Measurements from ENCODE around the gene BCL10. TPM values are rescaled to one million over a fixed set of nuclear protein-coding genes. Genes with fewer than 3 reads are reported as not detected.

The BCL10 gene
- total RNA-seq, 1 experiment from 2014 or later = 33.8 TPM

DNA sequence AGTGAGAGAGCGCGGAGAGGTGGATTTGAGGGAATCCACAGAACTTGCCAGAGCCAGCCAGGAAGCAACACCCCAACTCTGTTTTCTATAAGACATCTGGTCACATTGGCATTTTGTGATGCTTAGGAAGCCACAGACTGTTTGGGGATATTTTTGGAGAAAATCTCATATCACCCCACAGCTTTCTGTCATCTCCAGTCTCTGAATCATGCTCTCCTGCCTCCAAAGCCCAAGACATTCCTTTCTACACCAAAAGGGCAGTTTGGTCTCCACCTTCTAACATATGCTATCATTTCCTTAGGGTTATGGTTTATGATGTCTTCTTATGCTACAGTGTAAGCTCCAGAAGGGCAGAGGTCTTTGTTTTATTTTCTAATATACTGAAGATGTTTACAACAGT lies 14.4 kb upstream of the BCL10 start:
- Histone ChIP-seq H3K9me2 (ENCODE audit: insufficient read depth) (no peaks in the 10 kb centered on the region), H3K79me2 (ENCODE audit: insufficient read depth, low read length) (no peaks in the 10 kb centered on the region), H3K4me2 (ENCODE audit: low read length) (peak overlapping the region; percentile 61), H3K27me3 (ENCODE audit: insufficient read depth, low read length) (no peaks in the 10 kb centered on the region; the same call in 1 of the 2 replicates), H3K27ac (ENCODE audit: low read depth, low read length) (no peak overlapping the region), H4K20me1 (ENCODE audit: insufficient read depth) (no peaks in the 10 kb centered on the region), H3K4me3 (replicated peaks in 1 of 2; ENCODE audit: low read depth in 1 of 2, low read length in 2 of 2) (no peak overlapping the region), H3K36me3 (ENCODE audit: control insufficient read depth in 1 of 2, insufficient read depth in 2 of 2, low read length in 2 of 2) (no peaks in the 10 kb centered on the region), H3K9me3 (ENCODE audit: control insufficient read depth in 1 of 2, insufficient read depth in 1 of 2, low read depth in 1 of 2, low read length in 2 of 2) (no peaks in the 10 kb centered on the region), H3K9ac (ENCODE audit: low read length) (no peak overlapping the region), H2AFZ (ENCODE audit: low read depth, low read length, poor library complexity, severe bottlenecking) (no peak overlapping the region), H3K4me1 (ENCODE audit: control insufficient read depth in 1 of 2, insufficient read depth in 2 of 2, low read length in 2 of 2) (peaks cover 18 to 65% of the 10 kb centered on the region in 2 experiments)
- ChIA-PET CTCF (no interaction called here), POLR2A (no interaction called here), RAD21 (ENCODE audit: low non-redundant PET in 1 of 2, low total read pairs in 2 of 2, uncharacterized antibody in 2 of 2, unreplicated experiment in 2 of 2) (interaction anchor here in 1 of 2 experiments (0.7 kb wide), 1 partner anchor 212 kb away, joined by 3 read pairs; no protein-coding TSS in a partner anchor)
- DNase-seq (ENCODE audit: low read depth, low spot score) (no peak), ATAC-seq (no peak)
- BruUV-seq (replicated peaks) = no TSS peak
- intact Hi-C loops (cut with micrococcal nuclease) = no loop called here
- TF ChIP-seq ZFX (IDR thresholded peaks at IDR 0.05) = no peak
- no peak for TF ChIP-seq FOSL1 (IDR thresholded peaks at IDR 0.05; ENCODE audit: low read depth)
- no peak for TF ChIP-seq YY1 (IDR thresholded peaks at IDR 0.05; ENCODE audit: extremely low read depth, insufficient replicate concordance, low read depth, low read length)
- TF ChIP-seq ELF1 (IDR thresholded peaks at IDR 0.05; ENCODE audit: borderline replicate concordance, low read depth) = no peak
- no peak for TF ChIP-seq EZH2phosphoT487 (IDR thresholded peaks at IDR 0.05; ENCODE audit: borderline replicate concordance)
- TF ChIP-seq SRF (IDR thresholded peaks at IDR 0.05; ENCODE audit: low read depth) = no peak
- no peak for TF ChIP-seq CBX3 (IDR thresholded peaks at IDR 0.05; ENCODE audit: low read depth)
- no peak for TF ChIP-seq POLR2AphosphoS5 (IDR thresholded peaks at IDR 0.05; ENCODE audit: low read depth, low read length)
- no peak for TF ChIP-seq SIN3A (IDR thresholded peaks at IDR 0.05; ENCODE audit: low read depth)
- no peak for TF ChIP-seq CEBPB (IDR thresholded peaks at IDR 0.05; ENCODE audit: low read depth)
- TF ChIP-seq, protein P1, sequence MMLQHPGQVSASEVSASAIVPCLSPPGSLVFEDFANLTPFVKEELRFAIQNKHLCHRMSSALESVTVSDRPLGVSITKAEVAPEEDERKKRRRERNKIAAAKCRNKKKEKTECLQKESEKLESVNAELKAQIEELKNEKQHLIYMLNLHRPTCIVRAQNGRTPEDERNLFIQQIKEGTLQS (IDR thresholded peaks at IDR 0.05) = no peak

DNA sequence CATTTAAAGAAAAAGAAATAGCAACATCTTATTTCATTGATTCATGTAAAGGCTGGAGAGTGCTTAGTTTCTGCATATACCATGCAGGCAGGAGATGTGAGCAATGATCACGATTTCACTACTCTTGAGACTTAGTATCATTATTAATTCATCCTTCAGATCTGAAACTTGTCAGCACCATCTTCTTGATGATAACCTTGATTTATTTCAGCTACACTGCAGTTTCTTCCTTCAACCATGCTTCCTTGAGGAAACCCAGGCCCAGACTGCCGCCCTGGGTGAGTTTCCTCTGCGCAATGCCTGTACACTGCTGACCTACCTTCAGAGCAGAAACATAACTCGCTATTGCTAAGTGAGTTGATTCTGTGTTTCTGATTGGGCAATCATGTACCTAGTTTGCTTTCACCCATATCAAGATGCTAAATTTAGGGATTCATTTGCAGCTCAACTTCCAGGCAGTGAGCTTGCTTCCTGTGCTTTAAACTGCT lies 13.5 kb upstream of the BCL10 start:
- peak overlapping the region; percentile 29; the same call in 1 of the 2 replicates for H3K27ac ChIP-seq (ENCODE audit: low read depth, low read length)
- BruUV-seq (replicated peaks) = no TSS peak
- H3K9me3 ChIP-seq (ENCODE audit: control insufficient read depth in 1 of 2, insufficient read depth in 1 of 2, low read depth in 1 of 2, low read length in 2 of 2) = no peaks in the 10 kb centered on the region
- no peak overlapping the region for H2AFZ ChIP-seq (ENCODE audit: low read depth, low read length, poor library complexity, severe bottlenecking)
- RAD21 ChIA-PET (ENCODE audit: low non-redundant PET in 1 of 2, low total read pairs in 2 of 2, uncharacterized antibody in 2 of 2, unreplicated experiment in 2 of 2) = no interaction called here
- H3K27me3 ChIP-seq (ENCODE audit: insufficient read depth, low read length) = no peaks in the 10 kb centered on the region; the same call in 1 of the 2 replicates
- no peak for DNase-seq (ENCODE audit: low read depth, low spot score)
- intact Hi-C loops (cut with micrococcal nuclease) = no loop called here
- TF ChIP-seq FOSL1 (IDR thresholded peaks at IDR 0.05; ENCODE audit: low read depth) (no peak), SRF (IDR thresholded peaks at IDR 0.05; ENCODE audit: low read depth) (0 out of 2 replicates have a peak, but pooled peaks have one; percentile 33), RAD21 (IDR thresholded peaks at IDR 0.05; ENCODE audit: low read depth) (no peak), CBX3 (IDR thresholded peaks at IDR 0.05; ENCODE audit: low read depth) (no peak; the same call in 1 of the 2 replicates), CEBPB (IDR thresholded peaks at IDR 0.05; ENCODE audit: low read depth) (peak; percentile 4; the same call in 1 of the 2 replicates), POLR2A (IDR thresholded peaks at IDR 0.05; ENCODE audit: borderline replicate concordance, extremely low read depth, insufficient read depth, insufficient read length) (no peak), ZFX (IDR thresholded peaks at IDR 0.05) (no peak), SIN3A (IDR thresholded peaks at IDR 0.05; ENCODE audit: low read depth) (no peak; the same call in 1 of the 2 replicates)
- TF ChIP-seq, protein P2, sequence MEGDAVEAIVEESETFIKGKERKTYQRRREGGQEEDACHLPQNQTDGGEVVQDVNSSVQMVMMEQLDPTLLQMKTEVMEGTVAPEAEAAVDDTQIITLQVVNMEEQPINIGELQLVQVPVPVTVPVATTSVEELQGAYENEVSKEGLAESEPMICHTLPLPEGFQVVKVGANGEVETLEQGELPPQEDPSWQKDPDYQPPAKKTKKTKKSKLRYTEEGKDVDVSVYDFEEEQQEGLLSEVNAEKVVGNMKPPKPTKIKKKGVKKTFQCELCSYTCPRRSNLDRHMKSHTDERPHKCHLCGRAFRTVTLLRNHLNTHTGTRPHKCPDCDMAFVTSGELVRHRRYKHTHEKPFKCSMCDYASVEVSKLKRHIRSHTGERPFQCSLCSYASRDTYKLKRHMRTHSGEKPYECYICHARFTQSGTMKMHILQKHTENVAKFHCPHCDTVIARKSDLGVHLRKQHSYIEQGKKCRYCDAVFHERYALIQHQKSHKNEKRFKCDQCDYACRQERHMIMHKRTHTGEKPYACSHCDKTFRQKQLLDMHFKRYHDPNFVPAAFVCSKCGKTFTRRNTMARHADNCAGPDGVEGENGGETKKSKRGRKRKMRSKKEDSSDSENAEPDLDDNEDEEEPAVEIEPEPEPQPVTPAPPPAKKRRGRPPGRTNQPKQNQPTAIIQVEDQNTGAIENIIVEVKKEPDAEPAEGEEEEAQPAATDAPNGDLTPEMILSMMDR (IDR thresholded peaks at IDR 0.05 in 2 of 3, conservative IDR thresholded peaks at IDR 0.05 in 1 of 3; ENCODE audit: borderline replicate concordance in 1 of 3, insufficient read depth in 1 of 3, low read depth in 2 of 3, low read length in 2 of 3) = no peak
- no peaks in the 10 kb centered on the region for H3K79me2 ChIP-seq (ENCODE audit: insufficient read depth, low read length)
- H3K9ac ChIP-seq (ENCODE audit: low read length) = peak overlapping the region; percentile 26; the same call in 1 of the 2 replicates
- H3K36me3 ChIP-seq (ENCODE audit: control insufficient read depth in 1 of 2, insufficient read depth in 2 of 2, low read length in 2 of 2) = no peaks in the 10 kb centered on the region
- H3K9me2 ChIP-seq (ENCODE audit: insufficient read depth) = no peaks in the 10 kb centered on the region
- peak; percentile 53 for ATAC-seq
- peak overlapping the region in 1 of 2 experiments; percentile 24; a peak in 1 of 4 replicates for H3K4me3 ChIP-seq (replicated peaks in 1 of 2; ENCODE audit: low read depth in 1 of 2, low read length in 2 of 2)
- H3K4me1 ChIP-seq (ENCODE audit: control insufficient read depth in 1 of 2, insufficient read depth in 2 of 2, low read length in 2 of 2) = peaks cover 12 to 56% of the 10 kb centered on the region in 2 experiments
- POLR2A ChIA-PET = interaction anchor here (2.9 kb wide), 1 partner anchor 13 kb away, joined by 9 read pairs; the partner anchor contains the start of gene BCL10
- H3K4me2 ChIP-seq (ENCODE audit: low read length) = peak overlapping the region; percentile 61
- H4K20me1 ChIP-seq (ENCODE audit: insufficient read depth) = no peaks in the 10 kb centered on the region
- CTCF ChIA-PET = interaction anchor here (1.0 kb wide), 1 partner anchor 14 kb away, joined by 3 read pairs; the partner anchor contains the start of gene BCL10

All from HCT116 (cell line).